Tibial nerve (tissue), 4 donors: ENCODE measurements around the gene BACH2. TPM values are rescaled to one million over a fixed set of nuclear protein-coding genes. Genes with fewer than 3 reads are reported as not detected.

Source experiments
- DNase-seq, 2 donors: peaks; one replicate each; pipeline ENCODE4 v3.0.0-alpha.2; 2019; ENCODE audit warnings: low spot score in 2 of 2
- H3K27ac ChIP-seq, 4 donors: fragments of 200-600 bp; sonication (generic) in 3 of 4; one replicate each; pipeline ENCODE4 v1.5.1; 2017 to 2019; ENCODE audit warnings: mild to moderate bottlenecking in 1 of 4
- H3K27me3 ChIP-seq, 2 donors: fragments of 200-600 bp; sonication (generic) in 1 of 2; one replicate each; pipeline versions ENCODE4 v1.5.1 to v1.6.0; 2017 to 2019
- H3K36me3 ChIP-seq, 3 donors: fragments of 200-600 bp; sonication (generic); one replicate each; pipeline ENCODE4 v1.5.1; 2018 to 2019
- H3K4me1 ChIP-seq, 4 donors: fragments of 200-600 bp; sonication (generic) in 3 of 4; one replicate each; pipeline ENCODE4 v1.5.1; 2017 to 2019
- H3K4me3 ChIP-seq, 4 donors: fragments of 200-600 bp; sonication (generic) in 3 of 4; one replicate each; pipeline ENCODE4 v1.5.1; 2017 to 2019; ENCODE audit warnings: mild to moderate bottlenecking in 1 of 4, moderate library complexity in 1 of 4
- H3K9me3 ChIP-seq, 4 donors: fragments of 200-600 bp; sonication (generic) in 3 of 4; one replicate each; pipeline ENCODE4 v1.5.1; 2017 to 2019
- EP300 ChIP-seq, 2 donors: sonication (generic); formaldehyde crosslinking; IDR thresholded peaks; one replicate each; pipeline ENCODE4 v1.6.1; 2017; ENCODE audit warnings: antibody characterized with exemption in 2 of 2, mild to moderate bottlenecking in 1 of 2
- POLR2A ChIP-seq, 2 donors: fragments of 450-650 bp; IDR thresholded peaks; one replicate each; pipeline ENCODE4 v1.6.1; 2017; ENCODE audit warnings: antibody characterized with exemption in 2 of 2, mild to moderate bottlenecking in 2 of 2, moderate library complexity in 2 of 2
- WGBS, 2 donors: methylation state at CpG; one replicate each; pipeline ENCODE4 v1.1.5; 2018; 5-methylcytosine and 5-hydroxymethylcytosine counted together
- total RNA-seq, 4 donors: library from RNA; depleted of rRNA; stranded (reverse); fragments of >200 nt; gene quantifications; one replicate each; pipeline ENCODE4 v1.1.0, GENCODE V29; 2016
- TF ChIP-seq, protein P1 (sequence below), 5 experiments: fragments of 200-600 bp in 3 of 5; fragments of 450-650 bp in 2 of 5; sonication (generic) in 3 of 5; IDR thresholded peaks; one replicate each; pipeline ENCODE4 v1.5.1; 2016 to 2019; ENCODE audit warnings: antibody characterized with exemption in 5 of 5, mild to moderate bottlenecking in 3 of 5, moderate library complexity in 2 of 5

Gene BACH2
- total RNA-seq, 4 donors from 2014 or later, result 4.4 to 11.1 (median 8.4) TPM

GRCh38 chr6:90319979-90320685 lies 23.5 kb upstream of the BACH2 start:
- no peak overlapping the region for H3K4me3 ChIP-seq
- no peaks in the 10 kb centered on the region for H3K36me3 ChIP-seq
- no peaks in the 10 kb centered on the region for H3K27me3 ChIP-seq
- 83 to 84% methylated on average over 6 of the region's 6 CpGs for WGBS, 2 donors
- H3K9me3 ChIP-seq, result no peaks in the 10 kb centered on the region
- H3K27ac ChIP-seq, result no peak overlapping the region
- no peak for DNase-seq
- TF ChIP-seq, protein P1, sequence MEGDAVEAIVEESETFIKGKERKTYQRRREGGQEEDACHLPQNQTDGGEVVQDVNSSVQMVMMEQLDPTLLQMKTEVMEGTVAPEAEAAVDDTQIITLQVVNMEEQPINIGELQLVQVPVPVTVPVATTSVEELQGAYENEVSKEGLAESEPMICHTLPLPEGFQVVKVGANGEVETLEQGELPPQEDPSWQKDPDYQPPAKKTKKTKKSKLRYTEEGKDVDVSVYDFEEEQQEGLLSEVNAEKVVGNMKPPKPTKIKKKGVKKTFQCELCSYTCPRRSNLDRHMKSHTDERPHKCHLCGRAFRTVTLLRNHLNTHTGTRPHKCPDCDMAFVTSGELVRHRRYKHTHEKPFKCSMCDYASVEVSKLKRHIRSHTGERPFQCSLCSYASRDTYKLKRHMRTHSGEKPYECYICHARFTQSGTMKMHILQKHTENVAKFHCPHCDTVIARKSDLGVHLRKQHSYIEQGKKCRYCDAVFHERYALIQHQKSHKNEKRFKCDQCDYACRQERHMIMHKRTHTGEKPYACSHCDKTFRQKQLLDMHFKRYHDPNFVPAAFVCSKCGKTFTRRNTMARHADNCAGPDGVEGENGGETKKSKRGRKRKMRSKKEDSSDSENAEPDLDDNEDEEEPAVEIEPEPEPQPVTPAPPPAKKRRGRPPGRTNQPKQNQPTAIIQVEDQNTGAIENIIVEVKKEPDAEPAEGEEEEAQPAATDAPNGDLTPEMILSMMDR (IDR thresholded peaks at IDR 0.05), result no peak
- TF ChIP-seq EP300 (IDR thresholded peaks at IDR 0.05), result no peak
- TF ChIP-seq POLR2A (IDR thresholded peaks at IDR 0.05), result no peak
- H3K4me1 ChIP-seq, result no peaks in the 10 kb centered on the region

DNA sequence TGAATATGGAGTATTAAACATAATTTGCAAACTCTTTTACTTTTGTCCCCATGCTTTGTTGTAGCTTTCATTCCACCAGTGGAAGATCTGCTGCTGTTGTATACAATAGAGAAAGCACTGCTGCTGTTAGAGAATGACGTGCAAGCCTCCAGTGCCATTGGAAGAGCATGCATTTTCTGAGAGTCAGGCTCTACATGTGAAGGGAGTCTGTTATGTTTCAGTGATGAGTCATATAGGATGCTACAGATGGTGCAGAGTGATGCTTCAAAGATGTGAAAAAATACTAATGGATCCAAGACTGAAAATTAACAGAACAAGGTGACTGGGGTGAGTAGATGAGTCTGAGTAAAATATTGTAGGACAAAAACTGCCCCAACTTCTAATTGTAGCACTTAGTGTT lies 22.4 kb upstream of the BACH2 start:
- H3K4me3 ChIP-seq, result no peak overlapping the region
- H3K27ac ChIP-seq, result no peak overlapping the region
- TF ChIP-seq EP300 (IDR thresholded peaks at IDR 0.05) (no peak), POLR2A (IDR thresholded peaks at IDR 0.05) (no peak)
- TF ChIP-seq, protein P1 (IDR thresholded peaks at IDR 0.05), result no peak
- WGBS, 2 donors, result 55 to 74% methylated on average over 1 of the region's 1 CpG
- H3K4me1 ChIP-seq, result no peaks in the 10 kb centered on the region
- H3K9me3 ChIP-seq, result no peaks in the 10 kb centered on the region
- DNase-seq, result no peak
- no peaks in the 10 kb centered on the region for H3K36me3 ChIP-seq
- no peaks in the 10 kb centered on the region for H3K27me3 ChIP-seq

GRCh38 chr6:90315986-90316385 lies 19.3 kb upstream of the BACH2 start:
- H3K27me3 ChIP-seq, result no peaks in the 10 kb centered on the region
- H3K9me3 ChIP-seq, result no peaks in the 10 kb centered on the region
- H3K36me3 ChIP-seq, result no peaks in the 10 kb centered on the region
- no peak overlapping the region for H3K27ac ChIP-seq
- DNase-seq, result no peak
- no peak overlapping the region for H3K4me3 ChIP-seq
- H3K4me1 ChIP-seq, result no peaks in the 10 kb centered on the region
- WGBS, 2 donors, result 75% methylated on average over 3 of the region's 3 CpGs
- TF ChIP-seq, protein P1 (IDR thresholded peaks at IDR 0.05), result no peak
- no peak for TF ChIP-seq EP300 (IDR thresholded peaks at IDR 0.05)
- TF ChIP-seq POLR2A (IDR thresholded peaks at IDR 0.05), result no peak

DNA sequence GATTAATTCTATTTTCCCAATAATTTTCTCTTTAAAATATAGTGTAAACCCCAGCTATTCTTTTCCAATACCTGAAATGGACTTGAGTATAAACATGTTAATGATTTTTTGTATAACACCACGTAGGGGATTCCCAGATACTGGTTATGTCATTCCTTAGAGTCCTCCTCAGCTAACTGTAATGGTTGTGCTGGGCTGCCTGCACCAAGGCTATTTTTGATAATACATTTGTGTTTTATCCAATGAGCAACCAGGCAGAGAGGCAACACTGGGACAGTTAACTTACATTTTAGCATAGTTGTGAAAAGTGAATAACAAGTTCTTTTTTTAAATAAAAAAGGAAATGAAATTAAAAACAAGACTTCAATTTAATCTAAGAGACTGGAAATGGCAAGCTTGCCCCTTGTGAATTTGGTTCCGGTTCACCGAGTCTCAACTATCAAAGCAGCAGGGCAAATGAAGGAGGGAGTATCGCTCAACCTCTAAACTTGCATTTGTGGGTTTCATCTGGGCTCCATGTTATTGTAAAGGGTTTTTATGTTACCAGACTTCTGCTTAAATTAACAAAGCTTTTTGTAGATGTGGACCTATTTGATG lies 18.8 kb upstream of the BACH2 start:
- H3K4me1 ChIP-seq, result no peaks in the 10 kb centered on the region
- no peaks in the 10 kb centered on the region for H3K9me3 ChIP-seq
- no peaks in the 10 kb centered on the region for H3K27me3 ChIP-seq
- H3K27ac ChIP-seq, result no peak overlapping the region
- TF ChIP-seq POLR2A (IDR thresholded peaks at IDR 0.05) (no peak), EP300 (IDR thresholded peaks at IDR 0.05) (no peak)
- TF ChIP-seq, protein P1 (IDR thresholded peaks at IDR 0.05), result no peak
- H3K36me3 ChIP-seq, result no peaks in the 10 kb centered on the region
- H3K4me3 ChIP-seq, result no peak overlapping the region
- 83 to 88% methylated on average over 4 of the region's 4 CpGs for WGBS, 2 donors
- DNase-seq, result no peak

DNA sequence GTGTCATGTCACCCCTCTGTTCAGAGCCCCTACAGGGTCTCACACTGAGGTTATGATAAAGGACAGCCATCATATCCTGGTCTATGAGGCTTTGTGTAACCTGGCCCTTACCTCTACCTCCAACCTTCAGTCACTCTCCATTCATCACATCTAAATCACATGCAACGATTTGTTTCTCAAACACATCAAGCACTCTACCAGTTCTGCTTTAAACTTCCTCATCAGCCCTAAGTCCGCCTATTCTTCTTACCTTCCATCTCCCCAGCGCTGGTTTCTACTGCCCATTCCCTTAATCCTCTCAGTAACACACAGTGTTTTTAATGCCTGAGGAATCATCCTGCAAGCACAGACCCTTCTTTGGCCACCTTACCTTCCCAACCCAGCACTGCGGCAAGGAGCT lies 17.9 kb upstream of the BACH2 start:
- H3K4me1 ChIP-seq, result no peaks in the 10 kb centered on the region
- no peaks in the 10 kb centered on the region for H3K36me3 ChIP-seq
- no peak overlapping the region for H3K4me3 ChIP-seq
- no peaks in the 10 kb centered on the region for H3K9me3 ChIP-seq
- H3K27ac ChIP-seq, result no peak overlapping the region
- 93% methylated on average over 4 of the region's 4 CpGs for WGBS, 2 donors
- no peaks in the 10 kb centered on the region for H3K27me3 ChIP-seq
- DNase-seq, result no peak
- TF ChIP-seq EP300 (IDR thresholded peaks at IDR 0.05) (no peak), POLR2A (IDR thresholded peaks at IDR 0.05) (no peak)
- TF ChIP-seq, protein P1 (IDR thresholded peaks at IDR 0.05), result no peak
